GM18498 (cell line): ENCODE results near the gene TCEANC2.
"Not testable (repeated sequence)": the region's sequence is repeated elsewhere in the genome, so short reads cannot be mapped to it uniquely, and the experiment has no call there.

Experiments used
- ATAC-seq: cut with Tn5 transposase; IDR thresholded peaks from one replicate; pipeline ENCODE4 v1.9.1; 2021; ENCODE audit warnings: mild to moderate bottlenecking, moderate library complexity; ENCODE audit not compliant: unreplicated experiment

Gene TCEANC2

GRCh38 chr1:54024811-54025210 is 28.6 kb upstream of the TCEANC2 start:
- not testable (repeated sequence) for ATAC-seq

GRCh38 chr1:54027848-54028247 is 25.6 kb upstream of the TCEANC2 start:
- no peak for ATAC-seq

- no peak for ATAC-seq
Observed at GRCh38 chr1:54028306-54029251, 24.8 kb upstream of the TCEANC2 start.

- no peak for ATAC-seq
Observed at GRCh38 chr1:54037476-54037875, 15.9 kb upstream of the TCEANC2 start.

- ATAC-seq: no peak
Observed at GRCh38 chr1:54041806-54042205, 11.6 kb upstream of the TCEANC2 start.

- ATAC-seq: no peak
Observed at GRCh38 chr1:54045496-54045895, 7.9 kb upstream of the TCEANC2 start.

- no peak for ATAC-seq
Observed at GRCh38 chr1:54046671-54047383, 6.6 kb upstream of the TCEANC2 start.

GRCh38 chr1:54047384-54048305 is 5.8 kb upstream of the TCEANC2 start:
- no peak for ATAC-seq

- ATAC-seq: not testable (repeated sequence)
Observed at GRCh38 chr1:54050435-54050834, 3.0 kb upstream of the TCEANC2 start.

GRCh38 chr1:54051933-54052430 is 1.4 kb upstream of the TCEANC2 start:
- ATAC-seq: no peak

GRCh38 chr1:54052431-54052933 is 926 bp upstream of the TCEANC2 start:
- ATAC-seq: peak; percentile 17

GRCh38 chr1:54053745-54054437 is 483 bp downstream of the TCEANC2 start:
- no peak for ATAC-seq

GRCh38 chr1:54054438-54054749 is 986 bp downstream of the TCEANC2 start:
- ATAC-seq: no peak

GRCh38 chr1:54064299-54064698 is 10.9 kb downstream of the TCEANC2 start:
- ATAC-seq: no peak

- no peak for ATAC-seq
Observed at GRCh38 chr1:54069791-54070170, 16.4 kb downstream of the TCEANC2 start.

GRCh38 chr1:54070171-54070837 is 16.9 kb downstream of the TCEANC2 start:
- peak; percentile 73 for ATAC-seq

GRCh38 chr1:54077359-54077758 is 24.0 kb downstream of the TCEANC2 start:
- no peak for ATAC-seq

- ATAC-seq: no peak
Observed at GRCh38 chr1:54080598-54081049, 27.2 kb downstream of the TCEANC2 start.
